ENCODE measurements around the gene MATN1.

MATN1 gene

DNA sequence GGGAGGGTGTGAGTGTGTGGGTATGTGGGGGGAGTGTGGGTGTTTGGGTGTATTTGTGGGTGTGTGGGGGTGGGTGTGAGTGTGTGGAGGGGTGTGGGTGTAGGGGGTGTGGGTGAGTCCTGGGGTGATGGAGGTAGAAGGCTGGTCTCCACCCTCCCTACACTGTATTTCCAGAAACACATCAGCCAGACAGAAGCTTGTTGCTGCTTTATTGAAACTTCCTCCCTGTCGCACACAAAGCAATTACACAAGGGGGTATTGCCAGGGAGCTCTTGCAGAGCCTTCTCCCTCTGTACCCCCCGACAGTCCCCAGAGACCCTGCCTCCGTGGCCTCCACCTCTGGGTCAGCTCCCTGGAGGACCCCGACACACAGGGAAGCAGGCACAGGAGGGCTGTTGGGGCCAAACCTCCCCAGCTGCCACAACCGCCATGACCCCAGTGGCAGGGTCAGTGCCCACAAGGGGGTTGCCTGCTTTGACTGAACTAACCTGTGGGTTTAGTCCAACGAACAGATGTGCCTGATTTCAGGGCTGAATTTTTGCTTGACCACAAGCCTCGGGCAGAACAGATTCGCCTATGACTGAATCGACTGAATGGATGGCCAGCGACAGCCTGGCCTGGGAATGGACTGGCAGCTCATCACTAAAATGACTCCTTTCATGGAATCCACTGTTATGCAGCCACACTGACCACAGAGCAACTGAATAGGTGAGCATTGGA is 9.1 kb upstream of the MATN1 start:
- DNase-seq (ENCODE audit: low spot score) = no peak

DNA sequence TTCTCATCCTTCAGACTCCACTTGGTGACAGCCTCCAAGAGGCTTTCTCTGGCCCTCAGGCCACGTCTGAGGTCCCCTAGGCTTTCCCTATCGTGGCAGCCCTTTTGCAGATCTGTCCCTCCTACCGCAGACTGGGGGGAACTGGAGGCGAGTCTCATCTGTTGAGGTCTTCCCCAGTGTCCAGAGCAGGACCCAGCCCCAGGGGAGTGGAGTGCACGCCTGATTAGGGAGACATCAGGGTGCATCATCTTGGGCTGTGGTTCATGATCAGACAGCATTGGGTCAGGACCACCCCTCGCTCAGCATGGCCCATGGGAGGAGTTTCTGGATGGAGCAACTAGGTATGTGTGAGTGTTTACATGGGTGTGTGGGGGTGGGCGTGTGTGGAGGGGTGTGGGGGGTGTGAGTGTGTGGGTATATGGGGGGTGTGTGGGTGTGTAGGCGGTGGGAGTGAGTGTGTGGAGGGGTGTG is 8.5 kb upstream of the MATN1 start:
- DNase-seq (ENCODE audit: low spot score) = no peak

DNA sequence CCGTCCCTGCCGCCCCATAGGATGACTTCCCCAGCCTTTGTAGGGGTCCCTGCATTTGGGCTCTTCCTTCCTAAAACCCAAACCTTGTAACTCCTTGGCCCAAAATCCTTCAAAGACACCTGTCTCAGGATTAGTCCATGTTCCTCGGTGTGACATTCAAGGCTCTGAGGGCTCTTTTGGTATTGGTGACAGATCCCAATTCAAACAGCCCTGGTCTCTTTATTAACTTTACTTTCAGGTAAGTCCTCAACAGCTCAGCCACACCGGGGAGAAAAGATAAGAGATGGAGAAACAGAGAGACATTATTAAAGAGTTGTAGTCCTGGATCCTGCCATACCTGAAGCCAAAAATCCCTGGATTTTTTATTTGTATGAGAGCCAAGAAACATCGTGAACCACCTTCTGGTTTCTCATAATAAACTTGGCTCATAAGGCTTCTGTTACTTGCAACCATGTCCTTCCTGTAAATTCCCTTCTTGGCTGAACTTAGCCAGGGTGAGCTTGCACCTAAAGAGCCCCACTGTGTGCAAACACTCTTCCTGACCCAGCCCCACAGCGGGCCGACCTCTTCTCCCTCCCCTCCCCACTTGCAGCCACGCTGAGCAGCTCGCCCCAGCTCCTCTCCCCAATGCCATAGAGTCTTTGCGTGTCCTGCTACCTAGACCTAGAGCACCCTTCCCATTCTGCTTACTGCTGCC is 7.9 kb upstream of the MATN1 start:
- DNase-seq (ENCODE audit: low spot score) = no peak

DNA sequence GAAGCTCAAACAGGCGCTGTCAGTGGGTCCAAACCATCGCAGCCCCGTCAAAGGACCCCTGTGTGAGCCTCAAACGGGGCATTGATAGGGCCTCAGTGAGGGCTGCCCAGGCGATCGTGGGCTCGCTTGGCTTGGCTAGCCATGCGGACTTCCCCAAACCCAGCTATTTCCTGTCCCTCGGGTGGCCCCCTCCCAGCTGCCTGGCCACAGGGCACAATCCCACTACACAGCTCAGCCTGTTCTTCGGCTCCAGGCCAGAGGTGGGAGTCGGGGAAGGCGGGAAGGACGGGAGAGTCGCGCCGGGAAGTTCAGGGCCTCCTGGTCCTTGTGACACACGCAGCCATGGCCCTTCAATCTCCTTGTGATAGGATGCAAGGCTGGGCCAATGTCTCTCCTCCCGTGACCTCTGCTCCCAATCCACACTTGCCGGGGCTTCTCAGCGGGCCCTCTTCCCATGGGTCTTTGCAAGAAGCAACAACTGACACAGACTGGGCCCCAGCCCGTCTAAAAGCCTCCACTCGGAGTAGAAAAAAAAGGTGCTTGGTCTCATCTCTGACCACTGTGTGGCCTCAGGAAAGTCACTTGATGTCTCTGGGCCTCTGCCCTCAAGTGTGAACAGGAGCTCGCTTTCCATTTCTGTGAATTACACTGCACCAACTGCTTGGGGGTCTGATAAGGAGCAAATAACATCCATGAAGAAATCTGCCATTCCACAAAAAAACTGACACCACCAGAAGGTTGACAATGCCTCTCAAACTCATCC is 7.1 kb upstream of the MATN1 start:
- no peak for DNase-seq (ENCODE audit: low spot score)

DNA sequence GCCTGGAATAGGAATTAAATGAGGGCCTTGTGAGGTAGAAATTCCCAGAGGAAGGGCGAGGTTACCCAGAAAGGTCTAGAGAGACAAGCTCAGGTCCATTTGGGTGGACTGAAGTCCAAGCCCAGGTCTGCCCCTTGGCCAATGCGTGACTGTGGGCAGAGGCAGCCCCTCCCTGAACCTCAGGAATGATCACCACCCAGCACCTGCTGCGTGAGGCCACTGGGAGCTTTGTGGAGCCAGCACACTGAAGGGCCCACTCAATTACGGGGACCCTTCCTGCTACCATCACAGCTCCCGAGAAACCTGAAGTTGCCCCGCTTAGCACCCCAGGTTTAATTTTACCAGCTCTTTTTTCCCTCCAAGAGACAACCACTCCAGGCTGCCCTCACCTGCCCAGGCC is 6.5 kb upstream of the MATN1 start:
- DNase-seq (ENCODE audit: low spot score) = no peak

DNA sequence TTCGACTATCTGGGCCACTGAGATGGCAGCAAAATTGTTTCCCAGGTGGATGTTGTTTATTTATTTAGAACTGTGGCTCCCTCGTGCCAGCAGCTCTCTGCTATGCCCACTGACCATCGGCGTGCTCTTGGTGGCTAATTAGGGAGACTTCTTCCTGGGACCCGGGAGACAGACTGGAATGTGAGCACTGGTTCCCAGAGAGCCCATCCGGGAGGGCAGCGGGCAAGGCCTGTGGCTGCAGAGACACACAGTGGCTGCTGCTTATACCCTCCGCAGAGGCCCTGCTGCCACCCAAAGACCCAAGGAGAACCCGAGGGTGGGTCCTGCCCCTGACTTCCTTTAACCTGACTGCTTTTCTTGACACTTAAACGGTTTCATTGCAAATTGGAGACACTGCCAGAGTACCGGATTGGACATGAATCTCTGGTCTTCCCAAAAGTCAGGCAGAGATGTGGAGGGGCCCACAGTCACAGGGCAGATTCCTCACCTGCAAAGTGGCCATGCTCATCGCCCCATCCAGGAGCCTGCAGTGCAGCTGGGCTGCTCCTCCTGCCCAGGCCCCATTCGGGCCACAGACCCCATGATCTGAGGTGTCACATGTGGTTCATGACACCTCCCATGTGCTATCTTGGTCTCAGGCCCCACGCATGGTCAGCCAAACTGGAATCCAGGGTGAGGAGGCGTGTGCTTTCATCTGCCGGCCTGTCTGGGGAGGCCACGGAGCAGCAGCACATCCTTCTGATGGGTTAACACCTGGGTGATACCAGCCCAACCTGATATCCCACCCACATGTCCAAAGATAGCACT is 5.7 kb upstream of the MATN1 start:
- DNase-seq (ENCODE audit: low spot score) = no peak

DNA sequence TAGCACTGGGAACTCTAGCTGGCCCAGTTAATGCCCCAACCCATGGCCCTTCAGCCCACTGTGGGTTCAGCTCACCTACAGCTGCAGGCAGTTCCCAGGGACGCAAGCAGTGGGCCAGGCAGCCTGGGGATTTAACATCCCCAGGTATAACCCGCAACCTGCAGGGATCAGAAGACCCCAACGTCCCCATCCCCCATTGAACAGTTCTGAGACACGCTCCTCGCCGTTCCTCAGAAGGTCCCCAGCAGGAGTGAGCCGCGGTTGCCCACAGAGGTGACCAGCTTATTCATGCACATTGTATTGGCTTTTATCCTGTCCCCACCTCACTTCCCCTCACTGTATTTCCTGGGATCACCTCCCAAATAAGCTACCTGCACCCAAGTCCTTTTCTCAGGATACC is 5.0 kb upstream of the MATN1 start:
- no peak for DNase-seq (ENCODE audit: low spot score)

DNA sequence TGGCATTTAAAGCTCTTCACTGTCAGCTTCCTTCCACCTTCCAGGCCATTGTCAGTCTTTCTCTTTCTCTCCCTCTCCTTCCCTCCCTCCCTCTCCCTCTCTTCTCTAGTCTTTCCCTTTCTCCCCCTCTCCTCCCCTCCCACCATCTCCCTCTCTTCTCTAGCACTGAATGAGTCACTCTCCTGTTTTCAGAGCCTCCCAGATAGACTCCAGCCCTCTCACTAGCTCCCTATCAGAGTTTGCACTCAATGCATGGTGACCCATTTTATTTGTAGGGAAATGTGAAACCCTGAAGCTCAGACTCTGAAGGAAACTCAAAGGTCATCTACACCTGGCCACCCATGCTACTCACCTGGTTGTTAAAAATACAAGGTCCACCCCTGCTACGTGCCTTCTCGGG is 4.4 kb upstream of the MATN1 start:
- no peak for DNase-seq (ENCODE audit: low spot score)

DNA sequence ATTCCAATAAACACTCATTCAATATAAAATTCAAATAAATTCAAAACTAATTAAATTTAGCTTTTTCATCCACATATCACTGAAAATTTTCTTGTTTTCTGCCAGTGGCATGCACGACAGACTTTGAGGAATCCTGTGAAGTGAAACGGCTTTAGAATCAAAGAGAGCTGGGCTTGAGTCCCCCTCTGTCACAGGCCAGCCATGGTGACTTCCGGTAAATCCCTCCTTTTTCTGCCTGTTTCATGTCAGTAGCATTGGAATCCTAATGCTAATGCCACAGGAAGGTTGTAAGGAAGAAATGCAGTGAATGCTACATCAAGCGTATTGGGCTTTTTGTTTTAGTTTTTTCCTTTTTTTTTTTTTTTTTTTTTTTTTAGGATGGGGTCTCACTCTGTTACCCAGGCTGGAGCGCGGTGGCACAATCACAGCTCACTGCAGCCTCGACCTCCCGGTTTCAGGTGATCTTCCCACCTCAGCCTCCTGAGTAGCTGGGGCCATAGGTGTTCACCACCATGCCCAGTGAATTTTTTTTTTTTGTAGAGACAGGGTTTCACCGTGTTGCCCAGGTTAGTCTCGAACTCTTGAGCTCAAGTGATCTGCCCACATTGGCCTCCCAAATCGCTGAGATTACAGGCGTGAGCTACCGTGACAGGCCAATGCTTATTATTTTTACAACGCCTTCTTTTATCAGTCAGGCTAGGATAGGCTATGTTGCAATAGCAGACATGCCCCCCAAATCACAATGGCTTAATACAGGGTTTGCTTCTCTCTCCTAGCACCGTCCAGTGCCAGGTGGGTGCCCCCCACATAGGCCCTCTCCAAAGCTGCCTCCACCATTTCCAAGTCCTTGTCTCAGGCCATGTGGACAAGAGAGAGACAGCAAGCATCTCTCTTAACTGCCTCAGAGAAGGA is 3.6 kb upstream of the MATN1 start:
- DNase-seq (ENCODE audit: low spot score) = no peak

DNA sequence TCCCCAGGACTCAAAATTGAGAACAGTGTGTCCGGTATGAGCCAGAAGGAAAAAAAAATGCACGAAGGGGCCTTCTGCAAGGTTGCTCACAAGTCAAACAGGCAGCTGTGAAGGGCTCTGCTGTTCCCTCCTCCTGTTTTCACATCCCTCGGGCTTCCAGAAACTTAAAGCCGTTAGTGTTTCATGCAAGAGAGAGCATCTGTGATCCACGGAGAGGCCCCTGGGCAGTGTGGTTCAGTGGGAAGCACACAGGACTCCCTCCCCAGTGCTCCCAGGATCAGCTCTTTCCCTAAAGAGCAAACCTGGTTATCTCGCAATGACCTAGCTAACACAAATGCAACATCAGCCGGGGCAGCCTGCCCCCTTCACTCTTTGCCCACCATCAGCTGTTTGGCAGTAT is 2.9 kb upstream of the MATN1 start:
- DNase-seq (ENCODE audit: low spot score) = no peak

DNA sequence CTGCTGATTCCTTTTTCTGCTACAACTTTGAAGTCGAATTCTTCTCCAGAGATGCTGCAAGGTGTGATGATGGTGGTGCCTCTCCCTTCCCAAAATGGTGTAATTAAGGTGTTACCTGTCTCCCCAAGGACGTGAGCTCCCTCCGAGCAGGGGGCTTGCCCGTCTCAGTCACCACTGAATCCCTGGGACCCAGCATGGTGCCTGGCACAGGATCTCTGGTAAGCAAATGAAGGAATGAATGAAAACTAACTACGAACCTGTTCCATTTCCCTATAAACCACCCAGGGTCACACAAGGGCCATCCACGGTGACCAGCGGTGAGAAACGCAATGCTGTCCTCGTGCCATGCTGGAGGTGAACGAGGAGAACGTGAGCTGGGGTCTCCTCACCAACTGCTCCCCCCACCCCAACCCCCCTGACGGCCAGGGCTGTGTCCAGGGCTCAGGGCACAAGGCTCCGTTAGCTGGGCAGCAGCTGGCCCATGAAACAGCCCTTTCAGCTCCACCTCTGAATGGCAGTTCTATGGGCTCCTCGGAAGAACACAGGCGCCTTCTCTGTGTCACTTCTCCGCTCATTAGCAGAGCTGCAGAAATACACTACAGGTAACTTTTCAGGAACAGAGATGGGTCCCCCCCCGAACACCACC is 2.2 kb upstream of the MATN1 start:
- DNase-seq (ENCODE audit: low spot score) = no peak

DNA sequence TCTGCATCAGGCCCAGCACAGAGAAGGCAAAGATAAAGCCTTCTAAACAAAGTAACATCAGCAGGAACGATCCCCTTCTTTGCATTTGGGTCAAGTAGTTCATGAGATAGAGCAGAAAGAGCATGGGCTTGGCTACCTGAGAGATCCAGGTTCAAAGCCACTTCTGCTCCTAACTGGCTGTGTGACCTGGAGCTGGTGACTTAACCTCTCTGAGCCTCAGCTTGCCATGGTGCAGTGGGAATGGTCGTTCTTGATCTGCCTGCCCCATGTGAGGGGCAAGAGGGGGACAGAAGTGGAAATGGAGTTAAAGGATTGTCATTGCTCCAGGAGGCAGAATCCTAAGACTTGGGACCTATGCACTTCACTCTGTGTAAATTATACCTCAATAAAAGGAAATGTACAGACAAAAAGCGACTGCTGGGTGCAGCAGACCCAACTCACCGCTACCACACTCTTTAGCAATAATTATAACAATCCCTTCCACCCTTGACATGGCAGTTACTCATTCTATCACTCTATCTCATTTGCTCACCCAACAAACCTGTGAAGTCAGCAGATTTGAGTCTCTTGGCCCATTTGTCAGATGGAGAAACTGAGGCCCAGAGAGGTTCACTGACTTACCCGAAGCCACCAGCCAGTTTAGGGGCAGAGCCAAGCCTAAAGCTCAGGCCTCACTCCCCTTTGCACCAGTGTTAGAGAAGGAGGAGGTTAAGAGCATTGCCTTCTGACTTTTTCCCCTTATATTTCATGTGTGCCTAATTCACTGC is 1.5 kb upstream of the MATN1 start:
- DNase-seq (ENCODE audit: low spot score) = no peak

DNA sequence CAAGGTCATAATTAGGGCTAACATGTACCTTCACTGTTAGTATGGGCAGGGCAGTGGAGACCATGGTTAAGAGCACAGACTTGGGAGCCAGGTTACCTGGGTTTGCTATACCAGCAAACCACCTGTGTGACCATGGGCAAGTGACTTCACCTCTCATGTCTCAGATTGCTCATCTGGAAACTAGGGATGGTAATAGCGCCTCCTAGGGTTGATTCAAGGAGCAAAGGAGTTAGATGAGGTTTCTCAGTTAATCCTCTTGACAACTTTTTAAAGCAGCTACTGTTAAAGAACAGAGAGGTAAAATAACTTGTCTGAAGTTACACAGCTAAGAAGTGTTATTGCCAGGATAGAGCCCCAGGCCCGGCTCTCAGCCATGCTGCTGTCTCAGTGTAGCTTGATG is 790 bp upstream of the MATN1 start:
- DNase-seq (ENCODE audit: low spot score) = no peak

DNA sequence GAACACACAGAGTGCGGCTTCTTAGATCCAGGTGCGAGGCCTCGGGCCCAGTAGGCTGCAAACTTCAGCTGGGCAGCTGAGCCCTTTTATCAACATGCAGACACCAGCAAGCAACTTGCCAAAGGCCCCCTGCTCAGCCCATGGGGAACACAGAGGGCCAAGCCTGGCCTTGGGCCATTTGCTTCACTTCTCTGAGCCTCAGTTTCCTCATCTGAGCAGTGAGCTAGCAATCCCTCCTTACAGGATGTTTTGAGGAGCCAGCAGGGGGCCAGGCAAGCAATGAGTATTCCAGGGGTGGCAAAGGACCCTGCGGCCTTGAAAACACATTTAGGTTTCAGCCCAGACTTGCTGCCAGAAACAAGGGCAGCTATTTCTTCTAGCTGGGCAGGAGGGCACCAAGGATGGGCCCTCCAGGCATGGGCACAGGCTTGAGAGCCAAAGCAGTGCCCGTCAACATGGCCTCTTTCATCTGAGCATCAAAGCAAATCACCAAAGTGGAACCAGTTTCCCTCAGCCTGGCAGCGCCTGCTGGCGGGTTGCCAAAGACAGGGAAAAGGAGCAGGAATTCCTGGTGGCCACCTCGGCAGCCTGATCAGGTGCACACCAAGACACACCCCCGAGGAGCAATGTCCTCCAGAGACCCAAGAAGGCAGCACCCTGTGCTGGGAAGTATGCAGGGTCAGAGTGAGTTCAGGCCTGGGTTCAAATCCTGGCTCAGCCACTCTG is 1.4 kb downstream of the MATN1 start:
- no peak for DNase-seq (ENCODE audit: low spot score)

DNA sequence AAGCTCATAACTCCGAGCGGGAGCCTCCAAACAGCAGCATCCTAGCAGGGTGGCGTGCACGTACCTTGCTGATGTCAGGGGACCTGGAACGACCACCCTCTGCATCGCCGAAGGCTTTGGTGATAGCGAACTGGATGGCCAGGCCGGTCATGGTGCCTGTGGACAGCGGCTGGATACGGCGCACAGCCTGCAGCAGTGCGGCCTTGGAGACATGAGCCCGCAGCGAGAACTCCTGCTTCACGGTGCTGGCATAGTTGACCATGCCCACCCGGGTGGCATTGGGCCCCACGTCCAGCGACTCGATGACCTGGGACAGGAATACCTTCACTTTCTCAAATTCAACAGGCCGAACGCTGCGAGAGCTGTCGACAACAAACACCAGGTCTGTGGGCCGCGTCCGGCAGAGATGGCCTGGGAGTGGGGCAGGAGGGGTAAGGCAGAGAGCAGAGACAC is 2.0 kb downstream of the MATN1 start:
- DNase-seq (ENCODE audit: low spot score) = no peak

DNA sequence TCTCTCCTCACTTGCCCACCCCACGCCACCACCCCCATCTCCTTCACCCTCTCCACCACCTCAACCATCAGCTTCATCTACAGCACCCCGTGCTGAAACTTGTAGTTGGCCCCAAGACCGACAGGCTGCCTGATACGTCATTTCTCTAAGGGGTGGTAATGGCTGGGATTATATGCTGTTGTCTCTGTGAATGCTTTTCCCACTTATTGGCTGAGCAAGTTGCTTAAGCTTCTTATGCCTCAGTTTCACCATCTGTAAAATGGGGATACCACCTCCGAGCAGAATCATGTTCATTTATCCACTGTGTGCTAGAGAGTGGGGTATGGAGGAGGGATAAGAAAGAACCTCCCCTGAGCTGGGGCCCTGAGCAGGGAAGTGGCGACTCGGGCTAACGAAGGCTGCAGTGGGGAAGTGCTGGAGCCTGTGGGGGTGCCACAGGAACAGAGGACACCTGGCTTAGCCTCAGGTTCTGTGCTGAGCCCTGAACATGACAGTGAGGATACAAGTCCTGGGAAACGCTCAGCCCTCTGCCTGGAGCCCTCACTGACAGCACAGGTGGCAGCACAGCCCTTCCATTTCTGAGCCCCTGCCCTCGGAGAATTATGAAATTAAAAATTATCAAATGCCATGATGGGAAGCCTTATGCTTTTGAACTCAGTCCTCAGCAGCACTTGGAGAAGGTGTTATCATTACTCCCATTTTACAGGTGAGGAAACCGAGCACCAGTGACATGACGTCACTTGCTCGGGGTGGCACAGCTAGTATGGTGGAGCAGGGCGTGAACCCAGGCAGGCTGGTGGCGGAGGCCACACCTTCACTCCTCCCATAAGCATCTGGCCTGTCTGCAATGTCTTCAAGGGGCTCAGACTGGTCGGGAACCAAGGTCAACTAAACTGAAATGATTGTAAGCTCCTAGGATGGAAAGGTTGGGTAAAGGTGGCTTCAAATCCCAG is 2.8 kb downstream of the MATN1 start:
- no peak for DNase-seq (ENCODE audit: low spot score)

Measured in SK-N-DZ (cell line).